SJSA1 (cell line): ENCODE data around the gene GPR55. TPM values are rescaled to one million over a fixed set of nuclear protein-coding genes. Genes with fewer than 3 reads are reported as not detected.

Source experiments
- DNase-seq, 2 experiments: peaks; one replicate each; pipeline ENCODE4 v3.0.0-alpha.2; 2015 to 2020; ENCODE audit warnings: low spot score in 2 of 2, low read depth in 1 of 2
- H3K27ac ChIP-seq: fragments of 250-450 bp; sonication (Bioruptor Pico); 2 replicates; pipeline ENCODE4 v1.5.1; 2020; ENCODE audit warnings: mild to moderate bottlenecking, moderate library complexity
- H3K27me3 ChIP-seq: fragments of 250-450 bp; sonication (Bioruptor Pico); replicated peaks from 2 replicates; pipeline ENCODE4 v1.5.1; 2020; ENCODE audit warnings: mild to moderate bottlenecking, moderate library complexity
- H3K36me3 ChIP-seq: fragments of 250-450 bp; sonication (Bioruptor Pico); 2 replicates; pipeline ENCODE4 v1.5.1; 2020; ENCODE audit warnings: mild to moderate bottlenecking
- H3K4me1 ChIP-seq: fragments of 250-450 bp; sonication (Bioruptor Pico); replicated peaks from 2 replicates; pipeline ENCODE4 v1.6.1; 2021; ENCODE audit warnings: mild to moderate bottlenecking
- H3K4me3 ChIP-seq: fragments of 250-450 bp; sonication (Bioruptor Pico); 2 replicates; pipeline ENCODE4 v1.5.1; 2020; ENCODE audit warnings: mild to moderate bottlenecking
- H3K9me3 ChIP-seq: fragments of 250-450 bp; sonication (Bioruptor Pico); replicated peaks from 2 replicates; pipeline ENCODE4 v1.5.1; 2020; ENCODE audit warnings: mild to moderate bottlenecking
- total RNA-seq: library from RNA; depleted of rRNA; stranded (reverse); fragments of >200 nt; shearing (Covaris generic); gene quantifications from 2 replicates; pipeline ENCODE4 v1.2.3, GENCODE V29; 2014

GPR55 gene
- total RNA-seq, 1 experiment from 2014 or later: 5.7 TPM

DNA sequence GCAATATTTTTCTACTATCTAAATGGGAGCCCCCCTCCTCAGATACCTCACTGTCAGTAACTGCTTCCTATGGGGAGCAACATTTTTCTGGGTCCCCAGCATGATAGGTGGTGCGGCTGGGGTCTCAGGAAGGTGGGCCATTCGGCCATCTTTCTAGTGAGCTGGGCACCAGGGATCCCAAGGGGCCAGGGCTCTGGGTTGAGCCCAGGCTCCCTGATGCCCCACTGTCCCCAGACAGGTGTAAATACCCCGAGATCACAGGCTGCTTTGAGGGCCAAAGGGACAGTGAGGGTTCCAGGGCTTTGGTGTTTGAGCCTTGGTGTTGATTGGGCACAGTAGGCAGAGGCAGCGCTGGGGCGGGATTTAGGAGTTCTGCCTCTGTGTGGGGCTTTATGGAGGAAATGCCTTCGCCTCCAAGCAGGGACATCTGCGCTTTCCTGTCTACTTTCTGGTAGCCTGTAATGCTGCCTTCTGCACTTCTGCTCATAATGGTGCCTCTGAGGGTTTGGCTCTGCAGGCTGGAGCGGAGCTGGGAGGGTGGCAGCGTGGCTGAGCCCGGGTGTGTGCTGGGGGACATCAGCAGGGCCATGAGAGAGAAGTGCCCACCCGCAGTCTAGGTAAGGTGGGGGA lies 55.0 kb downstream of the GPR55 start:
- Histone ChIP-seq H3K9me3 (peaks cover 2% of the 10 kb centered on the region), H3K27me3 (no peaks in the 10 kb centered on the region), H3K36me3 (peaks cover 27% of the 10 kb centered on the region), H3K27ac (no peak overlapping the region), H3K4me1 (peaks cover 19% of the 10 kb centered on the region), H3K4me3 (no peak overlapping the region)
- DNase-seq: peak in 1 of 2 experiments; percentile 40

- Histone ChIP-seq H3K36me3 (peaks cover 21% of the 10 kb centered on the region), H3K27ac (no peak overlapping the region), H3K27me3 (no peaks in the 10 kb centered on the region), H3K4me1 (peaks cover 21% of the 10 kb centered on the region), H3K9me3 (peaks cover 4% of the 10 kb centered on the region), H3K4me3 (no peak overlapping the region)
- DNase-seq: peak in 1 of 2 experiments; percentile 35
Observed at GRCh38 chr2:230868947-230869913, 55.8 kb downstream of the GPR55 start.

GRCh38 chr2:230868161-230868946 lies 56.7 kb downstream of the GPR55 start:
- Histone ChIP-seq H3K4me1 (peaks cover 21% of the 10 kb centered on the region), H3K27ac (no peak overlapping the region), H3K9me3 (peaks cover 4% of the 10 kb centered on the region), H3K36me3 (peaks cover 13% of the 10 kb centered on the region), H3K27me3 (no peaks in the 10 kb centered on the region), H3K4me3 (no peak overlapping the region)
- DNase-seq: peak in 1 of 2 experiments; percentile 39

DNA sequence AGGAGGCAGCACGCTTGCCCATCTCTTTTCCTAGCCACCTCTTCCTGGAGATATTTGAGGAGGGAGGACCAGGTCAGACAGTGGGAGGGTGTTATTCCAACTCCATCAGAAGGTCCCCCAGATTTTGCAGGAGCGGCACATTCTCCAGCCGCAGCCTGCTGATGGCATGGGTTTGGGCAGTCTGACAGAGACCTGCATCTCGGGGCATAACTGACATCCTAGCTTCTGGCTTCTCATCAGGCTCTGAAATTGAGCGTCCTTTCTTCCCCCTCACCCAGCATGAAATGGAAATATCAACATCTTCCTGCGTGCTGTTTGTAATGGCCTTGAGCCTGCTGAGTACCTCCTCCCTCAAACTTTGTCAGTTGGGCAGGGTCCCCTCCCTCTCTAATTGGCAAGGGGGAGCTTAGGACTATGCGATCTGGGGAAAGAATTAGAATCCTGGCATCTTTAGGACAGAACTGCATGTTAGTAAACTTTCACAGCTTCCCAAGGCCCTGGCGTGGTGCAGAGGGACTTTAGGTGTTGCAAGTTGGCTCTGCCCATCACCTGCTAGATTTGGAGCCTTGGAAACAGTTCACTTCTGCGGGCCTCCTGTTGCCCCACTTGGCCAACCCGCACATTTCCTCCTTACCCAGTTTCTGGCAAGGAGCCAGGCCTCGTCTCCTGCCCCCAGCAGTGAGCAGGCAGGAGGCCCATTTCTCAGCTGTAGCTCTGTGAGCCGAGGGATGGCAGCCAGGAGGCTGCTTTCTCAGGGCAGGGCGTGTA lies 58.1 kb downstream of the GPR55 start:
- Histone ChIP-seq H3K4me1 (peaks cover 21% of the 10 kb centered on the region), H3K27me3 (no peaks in the 10 kb centered on the region), H3K36me3 (peaks cover 11% of the 10 kb centered on the region), H3K27ac (no peak overlapping the region), H3K9me3 (peaks cover 4% of the 10 kb centered on the region), H3K4me3 (no peak overlapping the region)
- peak in 1 of 2 experiments; percentile 48 for DNase-seq

GRCh38 chr2:230865766-230866755 lies 59.0 kb downstream of the GPR55 start:
- Histone ChIP-seq H3K27me3 (no peaks in the 10 kb centered on the region), H3K4me1 (peaks cover 18% of the 10 kb centered on the region), H3K36me3 (peaks cover 11% of the 10 kb centered on the region), H3K9me3 (peaks cover 4% of the 10 kb centered on the region), H3K27ac (no peak overlapping the region), H3K4me3 (peak overlapping the region; percentile 97)
- peak in 1 of 2 experiments; percentile 37 for DNase-seq

GRCh38 chr2:230865307-230865765 lies 59.7 kb downstream of the GPR55 start:
- peaks cover 11% of the 10 kb centered on the region for H3K36me3 ChIP-seq
- H3K9me3 ChIP-seq: peaks cover 4% of the 10 kb centered on the region
- peak overlapping the region; percentile 31; the same call in 1 of the 2 replicates for H3K27ac ChIP-seq
- H3K27me3 ChIP-seq: no peaks in the 10 kb centered on the region
- peak overlapping the region; percentile 97 for H3K4me3 ChIP-seq
- peak in 1 of 2 experiments; percentile 43 for DNase-seq
- peaks cover 17% of the 10 kb centered on the region for H3K4me1 ChIP-seq

DNA sequence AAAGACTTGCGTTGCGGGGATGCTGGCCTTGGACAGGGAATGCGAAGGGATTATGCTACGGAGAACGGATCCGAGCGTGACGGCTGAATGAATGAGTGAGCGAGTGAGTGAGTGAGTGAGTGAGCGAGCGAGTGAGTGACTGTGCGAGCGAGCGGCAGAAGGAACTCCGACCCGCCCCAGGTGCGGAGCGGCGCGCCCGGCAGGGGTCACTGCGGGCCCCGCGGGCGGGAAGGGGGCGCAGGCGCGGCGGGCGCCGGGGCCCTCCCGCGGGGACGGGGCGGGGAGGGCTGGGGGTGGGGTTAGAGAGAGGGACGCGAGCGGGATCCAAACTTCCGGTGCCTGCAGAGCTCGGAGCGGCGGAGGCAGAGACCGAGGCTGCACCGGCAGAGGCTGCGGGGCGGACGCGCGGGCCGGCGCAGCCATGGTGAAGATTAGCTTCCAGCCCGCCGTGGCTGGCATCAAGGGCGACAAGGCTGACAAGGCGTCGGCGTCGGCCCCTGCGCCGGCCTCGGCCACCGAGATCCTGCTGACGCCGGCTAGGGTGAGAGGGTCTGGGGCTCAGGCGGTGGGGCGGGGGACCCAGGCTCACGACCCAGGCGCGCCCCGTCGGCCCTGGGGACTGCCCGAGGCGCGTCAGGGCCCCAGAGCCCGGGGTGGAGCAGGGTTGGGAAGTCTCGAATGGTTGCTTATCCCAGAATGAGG lies 60.3 kb downstream of the GPR55 start, which contains the start of gene ITM2C:
Gene ITM2C (plus strand): TSS at position 338 of the 702 bp plus-strand sequence. CDS start 84 bp downstream, at position 422.
- Histone ChIP-seq H3K27me3 (no peaks in the 10 kb centered on the region), H3K4me3 (peak within 1 kb of the TSS; percentile 97), H3K9me3 (peaks cover 4% of the 10 kb centered on the region), H3K4me1 (peaks cover 17% of the 10 kb centered on the region), H3K36me3 (peaks cover 11% of the 10 kb centered on the region), H3K27ac (peak within 1 kb of the TSS; percentile 31; the same call in 1 of the 2 replicates)
- DNase-seq: peak; percentile 67 to 84

- Histone ChIP-seq H3K36me3 (peaks cover 11% of the 10 kb centered on the region), H3K27me3 (no peaks in the 10 kb centered on the region), H3K4me3 (peak overlapping the region; percentile 97), H3K4me1 (peaks cover 17% of the 10 kb centered on the region), H3K9me3 (peaks cover 4% of the 10 kb centered on the region), H3K27ac (no peak overlapping the region)
- no peak for DNase-seq
Observed at GRCh38 chr2:230864122-230864604, 60.9 kb downstream of the GPR55 start.

GRCh38 chr2:230863442-230864121 lies 61.5 kb downstream of the GPR55 start:
- no peak for DNase-seq
- peaks cover 17% of the 10 kb centered on the region for H3K4me1 ChIP-seq
- H3K27me3 ChIP-seq: no peaks in the 10 kb centered on the region
- H3K4me3 ChIP-seq: no peak overlapping the region
- H3K27ac ChIP-seq: no peak overlapping the region
- H3K9me3 ChIP-seq: peaks cover 4% of the 10 kb centered on the region
- H3K36me3 ChIP-seq: peaks cover 7% of the 10 kb centered on the region

- Histone ChIP-seq H3K4me3 (no peak overlapping the region), H3K9me3 (peaks cover 4% of the 10 kb centered on the region), H3K27ac (no peak overlapping the region), H3K4me1 (peaks cover 17% of the 10 kb centered on the region), H3K27me3 (0 out of 2 replicates have a peak, but pooled peaks cover under 1% of the 10 kb centered on the region), H3K36me3 (peaks cover 7% of the 10 kb centered on the region)
- DNase-seq: no peak
Observed at GRCh38 chr2:230863031-230863430, 62.0 kb downstream of the GPR55 start.

GRCh38 chr2:230862292-230862691 lies 62.8 kb downstream of the GPR55 start:
- no peak overlapping the region for H3K27ac ChIP-seq
- 0 out of 2 replicates have a peak, but pooled peaks cover 7% of the 10 kb centered on the region for H3K27me3 ChIP-seq
- peaks cover 16% of the 10 kb centered on the region for H3K4me1 ChIP-seq
- H3K36me3 ChIP-seq: peaks cover 7% of the 10 kb centered on the region
- peaks cover 4% of the 10 kb centered on the region for H3K9me3 ChIP-seq
- no peak overlapping the region for H3K4me3 ChIP-seq
- no peak for DNase-seq
